PC-9 (cell line): Measurements from ENCODE around the gene EPB42.

ENCODE experiments used
- CTCF ChIP-seq: fragments of 200-600 bp; sonication (generic); conservative IDR thresholded peaks from 2 replicates; pipeline ENCODE4 v1.6.1; 2017; ENCODE audit warnings: mixed run types, antibody characterized with exemption, mild to moderate bottlenecking, moderate library complexity
- EZH2 ChIP-seq: fragments of 200-600 bp; sonication (generic); IDR thresholded peaks from 2 replicates; pipeline ENCODE4 v1.8.0; 2017; ENCODE audit warnings: antibody characterized with exemption, low read depth

DNA sequence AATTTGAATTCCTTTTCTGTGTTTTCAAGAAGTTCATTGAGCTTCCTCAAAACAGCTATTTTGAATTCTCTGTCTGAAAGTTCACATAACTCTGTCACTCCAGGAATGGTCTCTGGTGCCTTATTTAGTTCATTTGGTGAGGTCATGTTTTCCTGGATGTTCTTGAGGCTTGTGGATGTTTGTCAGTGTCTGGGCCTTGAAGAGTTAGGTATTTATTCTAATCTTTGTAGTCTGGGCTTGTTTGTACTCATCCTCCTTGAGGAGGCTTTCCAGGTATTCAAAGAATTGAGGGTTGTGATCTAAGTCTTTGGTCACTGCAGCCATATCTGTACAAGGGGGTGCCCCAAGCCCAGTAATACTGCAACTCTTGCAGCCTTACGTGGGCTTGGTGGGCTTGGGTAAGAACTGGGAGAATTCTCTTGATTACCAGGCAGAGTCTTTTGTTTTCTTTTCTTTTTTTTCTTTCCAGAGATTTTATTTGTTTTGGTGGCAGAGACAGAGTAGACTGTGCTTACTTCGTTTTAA, 55.0 kb downstream of the EPB42 start:
- no peak for TF ChIP-seq CTCF
- TF ChIP-seq EZH2: no peak
